ENCODE data around the gene IFT43. TPM values are rescaled to one million over a fixed set of nuclear protein-coding genes. Genes with fewer than 3 reads are reported as not detected.

Gene IFT43
- total RNA-seq, 1 experiment from 2014 or later: 98.8 TPM

DNA sequence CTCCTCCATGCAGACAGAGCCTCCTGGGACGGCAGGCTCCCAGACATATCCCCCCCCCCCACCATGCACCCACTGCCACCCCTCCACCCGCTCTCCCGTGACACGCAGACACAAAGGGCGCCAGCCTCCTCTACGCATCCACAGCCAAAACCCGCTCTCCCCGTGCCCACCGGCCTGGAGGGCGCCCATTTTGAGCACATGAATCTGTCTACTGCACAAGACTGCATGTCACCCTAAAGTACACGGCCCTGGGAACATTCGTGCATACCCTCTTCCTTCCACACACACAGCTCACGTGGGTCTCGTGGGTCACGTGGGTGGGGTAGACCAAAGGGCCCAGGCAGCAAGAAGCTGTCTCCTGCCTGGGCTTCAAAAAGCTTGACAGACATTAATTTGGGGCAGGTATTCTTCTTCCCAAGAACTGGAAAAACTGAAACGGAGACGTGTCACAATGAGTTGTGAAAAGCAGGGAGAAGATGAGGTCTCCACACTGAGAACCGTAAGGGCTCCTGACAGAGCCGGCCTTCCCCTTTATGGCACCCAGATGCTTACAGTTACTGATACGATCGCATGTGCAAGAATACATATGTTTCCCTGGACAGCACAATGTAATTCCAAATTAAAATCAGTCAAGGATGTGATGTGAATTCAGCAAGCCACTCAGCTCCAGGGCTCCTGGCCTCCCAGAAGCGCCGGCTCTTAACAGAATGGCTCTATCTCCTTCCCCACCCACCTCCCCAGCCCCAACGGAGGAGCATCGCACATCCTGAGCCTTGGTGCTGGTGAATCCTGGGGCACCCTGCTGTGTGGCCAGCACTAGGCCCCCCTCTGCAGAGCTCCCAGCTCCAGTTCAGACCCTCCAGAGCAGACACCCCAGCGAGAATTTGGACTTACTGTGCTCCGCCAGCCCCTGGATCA, 5.7 kb upstream of the IFT43 start:
- intact Hi-C loops (cut with micrococcal nuclease; ENCODE audit: unreplicated experiment): loop anchor here (5.0 kb wide), 1 partner anchor 318 kb away; the partner anchor contains the start of genes ERG28 and TTLL5
- Histone ChIP-seq H3K4me3 (no peak overlapping the region), H3K9me2 (ENCODE audit: insufficient read depth) (no peaks in the 10 kb centered on the region), H3K27ac (no peak overlapping the region), H3K4me2 (no peak overlapping the region), H3F3A (ENCODE audit: insufficient read depth, low read depth) (peaks cover 12% of the 10 kb centered on the region), H3K9me3 (ENCODE audit: insufficient read depth, low read depth) (no peaks in the 10 kb centered on the region), H3K27me3 (ENCODE audit: insufficient read depth, low read depth) (no peaks in the 10 kb centered on the region), H2AFZ (no peak overlapping the region), H3K36me3 (ENCODE audit: low read depth) (no peaks in the 10 kb centered on the region), H4K20me1 (ENCODE audit: insufficient read depth) (no peaks in the 10 kb centered on the region; the same call in 1 of the 2 replicates), H3K4me1 (replicated peaks; ENCODE audit: insufficient read depth) (peaks cover 28% of the 10 kb centered on the region), H3K79me2 (ENCODE audit: low read depth) (no peaks in the 10 kb centered on the region)
- CTCF ChIA-PET: interaction anchor here (0.6 to 3.3 kb wide), 10 partner anchors 73 to 419 kb away, joined by 3 to 20 read pairs (median 4); no protein-coding TSS in a partner anchor
- no peak for TF ChIP-seq EZH2 (IDR thresholded peaks at IDR 0.05; ENCODE audit: low read depth)
- TF ChIP-seq, protein P1, sequence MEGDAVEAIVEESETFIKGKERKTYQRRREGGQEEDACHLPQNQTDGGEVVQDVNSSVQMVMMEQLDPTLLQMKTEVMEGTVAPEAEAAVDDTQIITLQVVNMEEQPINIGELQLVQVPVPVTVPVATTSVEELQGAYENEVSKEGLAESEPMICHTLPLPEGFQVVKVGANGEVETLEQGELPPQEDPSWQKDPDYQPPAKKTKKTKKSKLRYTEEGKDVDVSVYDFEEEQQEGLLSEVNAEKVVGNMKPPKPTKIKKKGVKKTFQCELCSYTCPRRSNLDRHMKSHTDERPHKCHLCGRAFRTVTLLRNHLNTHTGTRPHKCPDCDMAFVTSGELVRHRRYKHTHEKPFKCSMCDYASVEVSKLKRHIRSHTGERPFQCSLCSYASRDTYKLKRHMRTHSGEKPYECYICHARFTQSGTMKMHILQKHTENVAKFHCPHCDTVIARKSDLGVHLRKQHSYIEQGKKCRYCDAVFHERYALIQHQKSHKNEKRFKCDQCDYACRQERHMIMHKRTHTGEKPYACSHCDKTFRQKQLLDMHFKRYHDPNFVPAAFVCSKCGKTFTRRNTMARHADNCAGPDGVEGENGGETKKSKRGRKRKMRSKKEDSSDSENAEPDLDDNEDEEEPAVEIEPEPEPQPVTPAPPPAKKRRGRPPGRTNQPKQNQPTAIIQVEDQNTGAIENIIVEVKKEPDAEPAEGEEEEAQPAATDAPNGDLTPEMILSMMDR (conservative IDR thresholded peaks at IDR 0.05): no peak
- no TSS peak for BruUV-seq (replicated peaks)
- DNase-seq: no peak
- POLR2A ChIA-PET (ENCODE audit: unreplicated experiment): interaction anchor here (0.6 kb wide), 1 partner anchor 856 kb away, joined by 5 read pairs; no protein-coding TSS in a partner anchor

GRCh38 chr14:75980856-75981255, 4.7 kb upstream of the IFT43 start:
- DNase-seq: peak in 1 of 2 experiments; percentile 48
- peaks cover 34% of the 10 kb centered on the region for H3K4me1 ChIP-seq (replicated peaks; ENCODE audit: insufficient read depth)
- no peaks in the 10 kb centered on the region for H3K9me2 ChIP-seq (ENCODE audit: insufficient read depth)
- H3K36me3 ChIP-seq (ENCODE audit: low read depth): no peaks in the 10 kb centered on the region
- no peaks in the 10 kb centered on the region for H3K27me3 ChIP-seq (ENCODE audit: insufficient read depth, low read depth)
- no peak overlapping the region for H2AFZ ChIP-seq
- H3K9me3 ChIP-seq (ENCODE audit: insufficient read depth, low read depth): no peaks in the 10 kb centered on the region
- TF ChIP-seq, protein P1 (conservative IDR thresholded peaks at IDR 0.05): no peak
- TF ChIP-seq EZH2 (IDR thresholded peaks at IDR 0.05; ENCODE audit: low read depth): no peak
- peaks cover 12% of the 10 kb centered on the region for H3F3A ChIP-seq (ENCODE audit: insufficient read depth, low read depth)
- no peaks in the 10 kb centered on the region; the same call in 1 of the 2 replicates for H4K20me1 ChIP-seq (ENCODE audit: insufficient read depth)
- CTCF ChIA-PET: interaction anchor here (0.6 to 3.3 kb wide), 8 partner anchors 74 to 420 kb away, joined by 3 to 82 read pairs (median 12); partner anchors contain the start of gene FLVCR2
- no peak overlapping the region for H3K27ac ChIP-seq
- H3K4me3 ChIP-seq: peak overlapping the region; percentile 85; the same call in 1 of the 2 replicates
- no TSS peak for BruUV-seq (replicated peaks)
- H3K79me2 ChIP-seq (ENCODE audit: low read depth): peaks cover under 1% of the 10 kb centered on the region
- POLR2A ChIA-PET (ENCODE audit: unreplicated experiment): no interaction called here
- peak overlapping the region; percentile 87 for H3K4me2 ChIP-seq
- intact Hi-C loops (cut with micrococcal nuclease; ENCODE audit: unreplicated experiment): loop anchor here (5.0 kb wide), 1 partner anchor 319 kb away; the partner anchor contains the start of genes ERG28 and TTLL5

Data from PC-9 (cell line).